GDM1 (cell line): Measurements from ENCODE around the gene ZNF17.
A peak's percentile ranks its signal among the peaks of the same experiment; 100 is the strongest.
"Not testable (repeated sequence)": the region's sequence is repeated elsewhere in the genome, so short reads cannot be mapped to it uniquely, and the experiment has no call there.

Experiments
- DNase-seq: peaks from one replicate; lab custom pipeline; 2025; lab: John Stamatoyannopoulos, UW

Gene ZNF17

GRCh38 chr19:57410877-57411671, at the start of gene ZNF17:
Gene ZNF17, plus strand, starts transcription at chr19:57411161. Its CDS starts 2,455 bp downstream, at chr19:57413616.
- peak; percentile 83 for DNase-seq

- no peak for DNase-seq
Measured at GRCh38 chr19:57362419-57362818, 48.5 kb upstream of the ZNF17 start.

DNA sequence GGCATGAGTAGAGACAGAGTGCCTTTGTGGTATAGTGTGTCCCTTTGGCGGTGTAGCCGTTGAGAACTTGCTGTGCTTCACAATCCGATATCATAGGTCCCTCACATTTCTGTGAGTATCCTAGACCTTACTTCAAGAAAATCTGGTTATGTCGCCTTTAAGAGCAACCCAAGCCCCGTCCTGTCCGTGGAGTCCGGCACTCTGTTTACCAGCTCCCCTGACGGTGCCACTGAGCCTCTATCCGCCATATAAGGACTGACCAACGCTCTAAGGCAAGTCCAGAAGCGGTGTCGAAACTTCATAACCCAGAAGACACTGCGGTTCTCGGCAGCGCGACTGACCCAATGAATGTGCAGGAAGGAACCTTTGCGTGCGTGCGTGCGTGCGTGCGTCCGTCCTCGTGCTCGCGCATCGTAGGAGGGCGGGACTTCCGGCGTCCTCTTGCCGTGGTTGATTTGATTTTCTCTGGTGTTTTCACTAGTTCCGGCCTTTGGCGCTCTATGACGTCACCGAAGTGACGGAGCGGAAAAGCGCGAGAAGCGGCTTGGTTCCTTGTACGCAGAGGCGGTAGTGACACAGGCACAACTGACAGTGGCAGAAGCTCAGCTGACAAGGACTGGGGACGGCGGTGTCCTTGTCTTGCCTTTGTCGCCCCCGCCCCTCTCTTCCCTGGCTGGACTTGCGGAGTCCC, 47.8 kb upstream of the ZNF17 start, which contains the start of the genes TRAPPC2B and ZNF547:
Gene TRAPPC2B, plus strand, starts transcription at position 555 of the 691 bp plus-strand sequence. CDS start 1,283 bp downstream, outside the sequence.
Gene ZNF547, plus strand, starts transcription at position 555 of the 691 bp plus-strand sequence. CDS start 5,005 bp downstream, outside the sequence.
- DNase-seq, result peak; percentile 99

- DNase-seq, result no peak
Measured at GRCh38 chr19:57363688-57364181, 47.2 kb upstream of the ZNF17 start.

GRCh38 chr19:57366776-57367175, 44.2 kb upstream of the ZNF17 start:
- DNase-seq, result no peak

DNA sequence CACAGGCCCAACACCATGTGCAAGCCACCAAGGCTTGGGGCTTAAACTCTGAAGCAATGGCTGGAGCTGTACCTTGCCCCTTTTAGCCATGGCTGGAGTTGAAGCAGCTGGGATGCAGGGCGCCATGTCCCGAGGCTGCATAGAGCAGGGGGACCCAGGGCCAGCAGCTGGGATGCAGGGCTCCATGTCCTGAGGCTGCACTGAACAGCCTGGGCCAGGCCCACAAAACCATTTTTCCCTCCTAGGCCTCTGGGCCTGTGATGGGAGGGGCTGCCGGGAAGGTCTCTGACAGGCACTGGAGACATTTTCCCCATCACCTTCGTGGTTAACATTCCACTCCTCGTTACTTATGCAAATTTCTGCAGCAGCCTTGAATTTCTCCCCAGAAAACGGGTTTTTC, 36.8 kb upstream of the ZNF17 start:
- DNase-seq, result no peak

GRCh38 chr19:57374647-57375046, 36.3 kb upstream of the ZNF17 start:
- DNase-seq, result not testable (repeated sequence)

- no peak for DNase-seq
Measured at GRCh38 chr19:57376151-57376550, 34.8 kb upstream of the ZNF17 start.

DNA sequence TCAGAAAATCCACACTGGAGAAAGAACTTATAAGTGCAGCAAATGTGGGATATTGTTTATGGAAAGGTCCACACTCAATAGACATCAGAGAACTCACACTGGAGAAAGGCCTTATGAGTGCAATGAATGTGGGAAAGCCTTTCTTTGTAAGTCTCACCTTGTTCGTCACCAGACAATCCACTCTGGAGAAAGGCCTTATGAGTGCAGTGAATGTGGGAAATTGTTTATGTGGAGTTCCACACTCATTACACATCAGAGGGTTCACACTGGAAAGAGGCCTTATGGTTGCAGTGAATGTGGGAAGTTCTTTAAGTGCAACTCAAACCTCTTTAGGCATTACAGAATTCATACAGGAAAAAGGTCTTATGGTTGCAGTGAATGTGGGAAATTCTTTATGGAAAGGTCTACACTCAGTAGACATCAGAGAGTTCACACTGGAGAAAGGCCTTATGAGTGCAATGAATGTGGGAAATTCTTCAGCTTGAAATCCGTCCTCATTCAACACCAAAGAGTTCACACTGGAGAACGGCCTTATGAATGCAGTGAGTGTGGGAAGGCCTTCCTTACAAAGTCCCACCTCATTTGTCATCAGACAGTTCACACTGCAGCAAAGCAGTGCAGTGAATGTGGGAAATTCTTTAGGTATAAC, 33.3 kb upstream of the ZNF17 start:
- DNase-seq, result no peak

GRCh38 chr19:57380923-57381322, 30.0 kb upstream of the ZNF17 start:
- DNase-seq, result no peak

DNA sequence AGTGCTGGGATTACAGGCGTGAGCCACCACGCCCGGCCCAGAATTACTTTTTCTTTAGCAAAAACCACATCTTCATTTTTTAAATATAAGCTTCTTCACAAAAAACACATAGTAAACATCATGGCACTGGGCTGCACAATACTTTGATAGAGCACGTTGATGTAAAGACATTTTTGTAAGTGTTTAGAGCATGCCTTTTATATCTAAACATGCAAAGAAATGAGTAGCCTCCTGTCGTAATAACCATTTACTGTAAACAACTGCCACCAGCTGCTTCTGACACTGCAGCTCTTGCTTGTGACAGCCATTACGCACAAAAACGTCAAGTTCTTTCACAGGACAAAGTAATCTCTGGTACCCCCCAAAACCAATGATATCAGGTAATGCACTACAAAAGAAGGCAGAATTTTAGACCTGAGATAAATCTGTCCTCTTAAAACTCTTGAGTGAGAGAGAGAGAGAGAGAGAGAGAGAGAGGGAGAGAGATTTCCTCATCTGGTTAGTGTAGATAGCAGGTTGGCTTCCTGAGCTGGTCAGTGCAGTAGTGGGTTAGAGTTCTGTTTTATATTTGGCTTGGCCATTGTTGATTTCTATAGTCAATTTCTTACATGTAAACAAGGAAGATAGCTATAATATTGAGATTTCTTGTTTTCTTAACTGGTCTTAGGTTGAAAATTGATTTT, 28.0 kb upstream of the ZNF17 start:
- no peak for DNase-seq

GRCh38 chr19:57389194-57389729, 21.7 kb upstream of the ZNF17 start:
- DNase-seq, result no peak

DNA sequence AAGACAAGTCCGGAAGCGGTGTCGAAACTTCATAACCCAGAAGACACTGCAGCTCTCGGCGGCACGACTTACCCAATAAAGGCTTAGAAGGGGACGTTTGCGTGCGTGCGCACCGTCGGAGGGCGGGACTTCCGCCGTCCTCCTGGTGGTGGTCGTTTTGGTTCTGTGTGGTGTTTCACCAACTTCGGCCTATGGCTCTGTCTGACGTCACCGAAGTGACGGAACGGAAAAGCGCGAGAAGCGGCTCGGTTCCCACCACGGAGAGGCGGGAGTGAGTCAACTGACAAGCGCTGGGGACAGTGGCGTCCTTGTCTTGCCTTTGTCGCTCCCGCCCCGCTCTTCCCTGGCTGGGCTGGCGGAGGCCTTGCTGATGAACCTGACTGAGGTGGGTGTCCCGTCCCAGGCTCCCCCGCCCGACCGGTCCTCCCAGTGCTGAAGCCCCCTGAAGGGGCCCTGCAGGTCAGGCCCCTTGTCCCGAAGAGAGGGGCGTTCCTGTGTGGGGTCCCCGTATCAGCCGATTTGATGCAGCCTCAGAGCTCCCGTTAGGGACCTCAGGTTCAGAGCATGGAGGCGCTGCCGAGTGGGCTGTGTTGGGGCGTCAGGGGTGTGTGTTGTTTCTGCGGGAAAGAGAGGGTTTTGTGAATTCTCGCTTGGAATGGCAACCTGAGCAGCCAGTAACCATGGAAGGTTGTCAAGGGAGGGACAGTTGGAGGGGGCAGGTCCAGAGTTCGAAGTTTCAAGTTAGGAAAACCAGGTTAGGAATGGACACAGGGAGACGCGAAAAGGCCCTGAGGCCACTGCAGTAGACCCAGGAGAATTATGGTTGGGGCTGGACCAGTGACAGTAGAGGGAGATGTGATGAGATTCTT, 21.0 kb upstream of the ZNF17 start, which contains the start of gene ZNF548:
Gene ZNF548, plus strand, starts transcription at position 125 of the 869 bp plus-strand sequence. Its CDS starts 246 bp downstream, at position 371.
- peak; percentile 98 for DNase-seq

- no peak for DNase-seq
Measured at GRCh38 chr19:57395710-57396109, 15.3 kb upstream of the ZNF17 start.

DNA sequence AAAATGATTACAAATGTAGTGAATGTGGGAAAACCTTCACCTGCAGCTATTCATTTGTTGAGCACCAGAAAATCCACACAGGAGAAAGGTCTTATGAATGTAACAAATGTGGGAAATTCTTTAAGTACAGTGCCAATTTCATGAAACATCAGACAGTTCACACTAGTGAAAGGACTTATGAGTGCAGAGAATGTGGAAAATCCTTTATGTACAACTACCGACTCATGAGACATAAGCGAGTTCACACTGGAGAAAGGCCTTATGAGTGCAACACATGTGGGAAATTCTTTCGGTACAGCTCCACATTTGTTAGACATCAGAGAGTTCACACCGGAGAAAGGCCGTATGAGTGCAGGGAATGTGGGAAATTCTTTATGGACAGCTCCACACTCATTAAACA, 12.1 kb upstream of the ZNF17 start:
- no peak for DNase-seq

DNA sequence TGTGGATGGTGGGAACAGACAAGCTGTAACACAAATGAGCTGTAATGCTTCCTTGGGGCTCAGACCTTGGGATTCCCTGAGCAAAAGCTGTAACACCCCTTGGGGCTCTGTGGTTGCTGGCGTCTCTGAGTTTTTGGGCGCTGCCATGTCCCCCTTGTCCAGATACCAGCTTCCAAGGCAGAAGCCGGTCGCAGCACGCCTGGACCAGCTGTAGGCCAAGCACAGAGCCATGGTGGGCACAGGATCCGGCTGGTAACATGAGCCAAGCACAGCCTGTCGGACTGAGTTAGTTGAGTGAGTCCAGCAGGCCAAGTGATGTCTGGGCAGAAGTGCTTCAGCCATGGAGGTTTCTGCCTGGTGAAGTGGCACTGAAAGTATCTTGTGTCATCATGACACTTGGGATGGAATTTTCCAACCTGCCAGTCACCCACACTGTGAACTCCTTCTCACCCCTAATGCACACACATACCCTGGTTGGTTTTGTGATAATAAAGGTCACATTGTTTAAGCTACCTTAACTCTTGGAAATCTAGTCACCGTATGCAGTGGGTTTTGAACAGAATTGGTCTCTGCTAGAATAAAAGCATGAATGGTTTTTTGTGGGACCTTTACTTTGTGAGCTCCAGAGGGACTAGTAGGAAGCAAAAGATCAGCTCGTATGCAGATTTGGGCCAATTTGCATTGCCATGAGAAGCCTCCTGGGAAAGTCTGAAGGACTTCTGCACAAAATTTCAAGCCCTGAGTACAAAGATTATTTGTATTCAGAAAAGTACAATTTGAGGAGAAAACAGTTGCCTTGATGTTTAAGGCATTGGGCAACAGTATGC, 7.0 kb upstream of the ZNF17 start:
- no peak for DNase-seq

GRCh38 chr19:57406516-57407123, 4.3 kb upstream of the ZNF17 start:
- peak; percentile 12 for DNase-seq

DNA sequence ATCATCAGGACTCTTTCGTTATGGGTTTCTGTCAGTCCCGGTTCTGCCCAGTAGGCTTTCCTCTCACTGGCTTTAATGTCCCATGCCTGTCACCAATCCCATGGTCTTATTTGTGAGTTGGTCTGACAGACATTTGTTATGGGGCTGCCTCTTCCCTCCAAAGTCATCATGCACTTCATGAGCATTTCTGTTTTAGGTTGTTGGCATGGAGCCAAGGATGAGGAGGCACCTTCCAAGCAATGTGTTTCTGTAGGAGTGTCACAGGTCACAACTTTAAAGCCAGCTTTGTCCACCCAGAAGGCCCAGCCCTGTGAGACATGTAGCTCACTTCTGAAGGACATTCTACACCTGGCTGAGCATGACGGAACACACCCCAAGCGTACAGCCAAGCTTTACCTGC, 8.5 kb downstream of the ZNF17 start:
- no peak for DNase-seq

GRCh38 chr19:57421037-57421436, 10.1 kb downstream of the ZNF17 start:
- no peak for DNase-seq
